IPS-18a (cell line): Measurements from ENCODE around the gene EARS2.

Experiments used
- H3K27ac ChIP-seq: one replicate; pipeline ENCODE4 v1.5.1; 2013; ENCODE audit warnings: low read length
- H3K27me3 ChIP-seq: one replicate; pipeline ENCODE4 v1.6.1; 2013; ENCODE audit warnings: mild to moderate bottlenecking, low read length; ENCODE audit not compliant: control insufficient read depth, insufficient read depth
- H3K36me3 ChIP-seq: one replicate; pipeline ENCODE4 v1.6.1; 2013; ENCODE audit warnings: low read depth, low read length; ENCODE audit not compliant: control insufficient read depth
- H3K4me1 ChIP-seq: one replicate; pipeline ENCODE4 v1.6.1; 2013; ENCODE audit warnings: low read depth, low read length; ENCODE audit not compliant: control insufficient read depth
- H3K4me3 ChIP-seq: one replicate; pipeline ENCODE4 v1.5.1; 2013; ENCODE audit warnings: low read length
- H3K9ac ChIP-seq: one replicate; pipeline ENCODE4 v1.6.1; 2013; ENCODE audit warnings: mild to moderate bottlenecking, low read length, moderate library complexity
- H3K9me3 ChIP-seq: one replicate; pipeline ENCODE4 v1.6.1; 2013; ENCODE audit warnings: low read depth, low read length; ENCODE audit not compliant: control insufficient read depth

The EARS2 gene

DNA sequence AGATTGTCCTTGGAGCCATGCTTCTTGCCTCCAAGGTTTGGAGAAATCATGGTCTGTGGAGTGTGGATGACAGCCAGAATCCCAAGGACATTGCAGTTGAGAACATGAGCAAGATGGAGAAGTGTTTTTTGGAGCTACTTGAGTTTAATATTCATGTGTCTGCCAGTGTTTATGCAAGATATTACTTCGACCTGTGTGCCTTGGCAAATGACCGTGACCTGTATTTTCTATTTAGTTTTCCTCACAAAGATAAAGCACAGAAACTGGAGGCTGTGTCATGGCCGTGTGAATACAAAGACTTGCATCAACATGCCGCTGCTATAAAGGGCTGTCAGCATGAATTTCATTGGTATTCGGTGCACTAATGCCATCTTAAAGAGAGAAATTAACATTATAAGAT is 55.9 kb downstream of the EARS2 start:
- Histone ChIP-seq H3K4me3 (no peak overlapping the region), H3K9ac (no peak overlapping the region), H3K36me3 (peaks cover 3% of the 10 kb centered on the region), H3K9me3 (no peaks in the 10 kb centered on the region), H3K27ac (no peak overlapping the region), H3K27me3 (no peaks in the 10 kb centered on the region), H3K4me1 (peaks cover 8% of the 10 kb centered on the region)

DNA sequence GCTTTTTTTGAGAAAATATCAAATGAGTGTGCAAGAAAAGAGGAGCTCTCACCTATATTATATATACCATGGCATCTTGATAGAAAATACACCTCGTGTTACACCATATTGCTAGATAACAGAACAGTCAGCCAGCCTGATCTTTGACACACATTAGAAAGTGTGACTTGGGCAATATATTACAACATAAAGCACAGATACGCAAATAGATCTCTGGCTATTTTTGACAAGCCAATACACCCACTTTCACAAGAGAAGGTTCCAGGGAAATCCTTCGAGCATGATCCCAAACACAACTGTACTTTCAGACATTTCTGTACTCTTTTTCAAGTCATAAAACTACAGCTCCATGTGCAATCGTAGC is 56.3 kb downstream of the EARS2 start:
- Histone ChIP-seq H3K36me3 (peaks cover 3% of the 10 kb centered on the region), H3K9me3 (no peaks in the 10 kb centered on the region), H3K4me3 (no peak overlapping the region), H3K4me1 (peaks cover 8% of the 10 kb centered on the region), H3K27me3 (no peaks in the 10 kb centered on the region), H3K27ac (no peak overlapping the region), H3K9ac (no peak overlapping the region)

GRCh38 chr16:23500212-23500861 is 56.8 kb downstream of the EARS2 start:
- Histone ChIP-seq H3K4me3 (no peak overlapping the region), H3K4me1 (peaks cover 8% of the 10 kb centered on the region), H3K9ac (no peak overlapping the region), H3K27ac (no peak overlapping the region), H3K27me3 (no peaks in the 10 kb centered on the region), H3K36me3 (peaks cover 9% of the 10 kb centered on the region), H3K9me3 (no peaks in the 10 kb centered on the region)

- Histone ChIP-seq H3K9ac (no peak overlapping the region), H3K36me3 (peaks cover 14% of the 10 kb centered on the region), H3K4me1 (peaks cover 3% of the 10 kb centered on the region)
Observed at GRCh38 chr16:23499801-23500200, 57.3 kb downstream of the EARS2 start.

DNA sequence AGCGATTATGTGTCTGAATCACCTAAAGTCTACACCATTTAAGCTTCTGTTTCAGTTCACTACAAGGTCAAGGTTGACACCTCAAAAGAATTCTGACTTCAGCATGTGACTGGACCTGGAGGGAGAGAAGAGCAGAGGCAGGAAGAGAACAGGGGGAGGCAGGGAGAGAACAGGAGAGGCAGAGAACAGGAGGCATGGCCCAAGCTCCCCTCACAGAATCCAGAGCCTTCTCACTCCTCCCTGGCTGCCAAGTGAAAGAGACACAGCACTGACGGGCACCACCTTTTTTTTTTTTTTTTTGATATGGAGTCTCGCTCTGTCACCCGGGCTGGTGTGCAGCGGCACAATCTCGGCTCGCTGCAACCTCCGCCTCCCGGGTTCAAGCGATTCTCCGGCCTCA is 58.3 kb downstream of the EARS2 start:
- no peak overlapping the region for H3K27ac ChIP-seq
- H3K4me1 ChIP-seq = no peaks in the 10 kb centered on the region
- H3K9ac ChIP-seq = no peak overlapping the region
- peaks cover 23% of the 10 kb centered on the region for H3K36me3 ChIP-seq
- no peaks in the 10 kb centered on the region for H3K27me3 ChIP-seq
- H3K9me3 ChIP-seq = no peaks in the 10 kb centered on the region
- H3K4me3 ChIP-seq = no peak overlapping the region

More at GRCh38 chr16:23499801-23500200, 57.3 kb downstream of the EARS2 start:
- Histone ChIP-seq H3K4me3 (no peak overlapping the region), H3K27me3 (no peaks in the 10 kb centered on the region), H3K9me3 (no peaks in the 10 kb centered on the region), H3K27ac (no peak overlapping the region)

DNA sequence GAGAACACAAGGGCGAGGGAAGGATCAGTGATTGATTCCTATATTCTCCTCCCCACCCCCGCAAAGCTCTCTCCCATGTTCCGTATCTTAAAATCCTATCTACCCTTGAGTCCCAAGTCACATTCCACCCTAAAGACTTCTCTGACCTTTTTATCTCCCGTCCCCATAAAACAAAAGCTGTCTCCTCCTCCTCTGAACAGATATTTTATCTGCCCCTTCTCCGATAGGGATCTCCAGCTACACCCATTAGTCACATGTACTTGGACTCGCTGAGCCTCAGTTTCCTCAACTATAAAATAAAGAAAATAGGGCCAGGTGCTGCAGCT is 59.6 kb downstream of the EARS2 start:
- Histone ChIP-seq H3K27ac (no peak overlapping the region), H3K27me3 (no peaks in the 10 kb centered on the region), H3K4me3 (no peak overlapping the region), H3K36me3 (peaks cover 37% of the 10 kb centered on the region), H3K4me1 (no peaks in the 10 kb centered on the region), H3K9me3 (no peaks in the 10 kb centered on the region), H3K9ac (no peak overlapping the region)

GRCh38 chr16:23496821-23497542 is 60.2 kb downstream of the EARS2 start:
- H3K27ac ChIP-seq = no peak overlapping the region
- H3K36me3 ChIP-seq = peaks cover 41% of the 10 kb centered on the region
- no peak overlapping the region for H3K4me3 ChIP-seq
- no peaks in the 10 kb centered on the region for H3K4me1 ChIP-seq
- no peaks in the 10 kb centered on the region for H3K27me3 ChIP-seq
- no peaks in the 10 kb centered on the region for H3K9me3 ChIP-seq
- H3K9ac ChIP-seq = no peak overlapping the region

GRCh38 chr16:23495671-23496070 is 61.5 kb downstream of the EARS2 start:
- Histone ChIP-seq H3K4me1 (no peaks in the 10 kb centered on the region), H3K27ac (no peak overlapping the region), H3K4me3 (no peak overlapping the region), H3K9ac (no peak overlapping the region), H3K27me3 (no peaks in the 10 kb centered on the region), H3K9me3 (no peaks in the 10 kb centered on the region), H3K36me3 (peaks cover 52% of the 10 kb centered on the region)

- Histone ChIP-seq H3K9ac (no peak overlapping the region), H3K4me1 (no peaks in the 10 kb centered on the region), H3K9me3 (no peaks in the 10 kb centered on the region), H3K36me3 (peaks cover 64% of the 10 kb centered on the region), H3K27me3 (no peaks in the 10 kb centered on the region), H3K27ac (no peak overlapping the region), H3K4me3 (no peak overlapping the region)
Observed at GRCh38 chr16:23494188-23494587, 63.0 kb downstream of the EARS2 start.

- peaks cover 86% of the 10 kb centered on the region for H3K36me3 ChIP-seq
- no peak overlapping the region for H3K9ac ChIP-seq
Observed at GRCh38 chr16:23491490-23492391, 65.4 kb downstream of the EARS2 start.

GRCh38 chr16:23486480-23486879 is 70.7 kb downstream of the EARS2 start:
- no peak overlapping the region for H3K4me3 ChIP-seq
- H3K9me3 ChIP-seq = no peaks in the 10 kb centered on the region
- peaks cover 89% of the 10 kb centered on the region for H3K36me3 ChIP-seq
- H3K9ac ChIP-seq = no peak overlapping the region
- no peaks in the 10 kb centered on the region for H3K4me1 ChIP-seq
- H3K27me3 ChIP-seq = no peaks in the 10 kb centered on the region
- H3K27ac ChIP-seq = no peak overlapping the region

More at GRCh38 chr16:23491490-23492391, 65.4 kb downstream of the EARS2 start:
- no peak overlapping the region for H3K27ac ChIP-seq
- H3K9me3 ChIP-seq = no peaks in the 10 kb centered on the region
- H3K4me1 ChIP-seq = no peaks in the 10 kb centered on the region
- no peaks in the 10 kb centered on the region for H3K27me3 ChIP-seq
- no peak overlapping the region for H3K4me3 ChIP-seq
